Dermis microvascular lymphatic vessel endothelial cell (primary cell): ENCODE data around the gene C1orf56. TPM values are rescaled to one million over a fixed set of nuclear protein-coding genes. Genes with fewer than 3 reads are reported as not detected.

ENCODE experiments used
- DNase-seq, 2 donors: peaks; one replicate each; pipeline versions ENCODE4 v3.0.0 to v3.0.0-alpha.2; 2010; ENCODE audit warnings: low read depth in 2 of 2
- total RNA-seq: library from RNA; depleted of rRNA; stranded (reverse); fragments of >200 nt; gene quantifications from 2 replicates; pipeline ENCODE4 v1.2.1, GENCODE V29; 2014

C1orf56 gene
- total RNA-seq, 1 donor from 2014 or later = 1.0 TPM

DNA sequence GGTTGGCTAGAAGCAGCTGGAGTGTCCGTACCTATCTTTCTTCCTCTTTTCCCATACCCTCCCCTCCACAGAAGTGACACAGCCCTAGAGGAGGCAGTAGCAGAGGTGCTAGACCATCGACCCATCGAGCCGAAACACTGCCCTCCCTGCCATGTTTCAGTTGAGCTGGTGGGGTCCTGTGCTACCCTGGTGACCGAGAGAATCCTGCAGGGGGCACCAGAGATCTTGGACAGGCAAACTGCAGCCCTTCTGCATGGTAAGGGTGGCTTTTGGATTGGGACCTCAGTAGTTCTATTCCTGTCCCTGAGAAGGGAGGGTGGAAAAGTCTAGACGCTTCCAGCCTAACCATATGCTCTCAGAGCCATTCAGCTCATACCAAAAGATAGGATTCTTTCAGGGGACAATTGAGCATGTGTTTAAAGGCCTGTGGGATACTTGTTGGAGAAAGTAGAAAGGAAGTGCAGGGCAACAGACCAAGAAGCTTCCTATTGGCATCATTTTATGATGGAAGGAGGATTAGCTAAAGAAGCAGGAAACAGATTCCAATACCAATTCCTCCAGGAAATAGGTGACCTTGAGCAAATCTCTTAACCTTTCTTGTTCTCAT lies 22.9 kb upstream of the C1orf56 start:
- DNase-seq = peak; percentile 65 to 79

DNA sequence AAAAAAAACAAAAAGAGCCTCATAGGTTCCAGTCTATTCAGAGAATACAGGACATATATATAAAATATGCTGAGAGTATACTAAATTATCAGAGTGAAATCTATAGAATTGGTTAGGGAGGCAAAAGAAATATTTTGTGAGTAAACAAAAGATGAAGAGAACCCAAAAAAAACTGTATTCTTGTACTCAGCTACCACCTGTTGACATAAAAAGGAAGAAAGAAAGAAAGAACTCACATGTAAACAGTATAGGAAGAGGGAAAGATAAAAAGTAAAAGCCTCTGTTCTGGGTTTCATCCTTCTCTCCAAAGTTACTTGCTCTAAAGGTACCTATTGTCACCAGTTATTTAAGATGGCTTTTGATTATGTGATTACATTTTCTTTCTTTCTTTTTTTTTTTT lies 21.1 kb upstream of the C1orf56 start:
- DNase-seq = no peak

DNA sequence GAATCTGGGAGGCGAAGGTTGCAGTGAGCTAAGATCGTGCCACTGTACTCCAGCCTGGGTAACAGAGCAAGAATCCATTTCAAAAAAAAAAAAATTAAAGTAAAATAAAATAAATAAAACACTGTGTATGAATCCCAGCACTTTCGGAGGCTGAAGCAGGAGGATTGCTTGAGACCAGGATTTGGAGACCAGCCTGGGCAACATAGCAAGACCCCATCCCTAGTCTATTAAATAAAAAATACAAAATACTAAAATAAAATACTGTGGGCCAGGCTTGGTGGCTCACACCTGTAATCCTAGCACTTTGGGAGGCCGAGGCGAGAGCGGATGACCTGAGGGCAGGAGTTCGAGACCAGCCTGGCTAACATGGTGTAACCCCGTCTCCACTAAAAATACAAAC lies 15.4 kb upstream of the C1orf56 start:
- DNase-seq = no peak

DNA sequence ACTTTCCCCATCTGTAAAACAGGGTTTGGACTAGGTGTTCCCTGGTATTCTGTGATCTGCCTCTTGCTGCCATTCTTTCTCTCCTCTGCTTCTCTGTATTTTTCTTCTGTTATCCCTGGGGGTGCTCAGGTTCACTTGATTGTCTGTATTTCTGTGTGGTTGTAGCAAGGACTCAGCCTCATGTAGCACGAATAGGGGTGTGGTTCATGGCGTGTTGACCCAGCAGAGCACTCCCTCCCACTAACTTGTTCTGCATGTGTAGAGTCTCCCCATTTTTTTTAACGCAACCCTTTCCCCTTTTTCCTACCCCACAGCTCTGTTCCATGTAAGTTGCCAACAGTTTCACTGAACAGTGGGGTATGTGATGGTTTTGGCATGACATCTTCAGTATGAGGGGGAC lies 12.4 kb upstream of the C1orf56 start:
- no peak for DNase-seq

DNA sequence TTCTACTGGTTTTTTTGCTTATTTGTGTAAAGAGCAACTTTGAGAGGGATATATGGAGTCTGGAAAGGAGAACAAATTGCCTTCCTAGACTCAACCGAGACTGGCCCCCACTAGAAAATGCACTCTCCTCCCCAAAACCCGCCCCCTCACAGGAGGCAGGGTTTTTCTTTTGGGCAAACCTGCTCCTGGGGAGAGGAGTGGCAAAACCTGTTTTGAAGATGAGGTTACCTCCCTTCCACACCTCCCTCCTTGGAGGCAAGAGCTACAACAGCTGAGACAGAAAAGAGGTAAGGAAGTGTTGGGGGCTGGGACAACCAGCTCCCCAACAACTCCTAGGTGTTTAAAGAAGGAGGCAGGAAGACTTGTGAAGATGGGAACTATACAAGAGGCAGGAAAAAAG lies 11.2 kb upstream of the C1orf56 start, which contains the start of gene BNIPL:
Gene BNIPL, plus strand, starts transcription at position 231 of the 400 bp plus-strand sequence. Its CDS starts 140 bp downstream, at position 371.
- no peak for DNase-seq

DNA sequence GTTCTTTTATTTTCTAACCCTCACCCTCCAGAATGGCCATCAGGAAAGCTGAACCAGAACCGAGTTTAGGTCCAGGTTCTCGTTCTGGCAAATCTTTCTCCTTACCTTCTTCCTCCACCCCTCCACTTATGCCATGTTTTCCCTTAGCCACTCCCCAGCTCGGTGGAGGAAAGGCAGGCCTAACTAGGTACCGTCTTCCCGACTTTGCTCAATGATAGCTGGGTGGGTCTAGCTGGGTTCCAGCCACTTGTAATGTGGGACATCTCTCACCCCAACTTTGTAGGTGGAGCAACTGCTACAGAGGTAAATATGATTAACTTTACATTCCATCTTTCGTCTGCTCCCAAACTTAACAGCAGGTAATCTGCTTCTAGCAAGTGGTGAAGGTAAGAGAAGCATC lies 10.5 kb upstream of the C1orf56 start:
- no peak for DNase-seq

DNA sequence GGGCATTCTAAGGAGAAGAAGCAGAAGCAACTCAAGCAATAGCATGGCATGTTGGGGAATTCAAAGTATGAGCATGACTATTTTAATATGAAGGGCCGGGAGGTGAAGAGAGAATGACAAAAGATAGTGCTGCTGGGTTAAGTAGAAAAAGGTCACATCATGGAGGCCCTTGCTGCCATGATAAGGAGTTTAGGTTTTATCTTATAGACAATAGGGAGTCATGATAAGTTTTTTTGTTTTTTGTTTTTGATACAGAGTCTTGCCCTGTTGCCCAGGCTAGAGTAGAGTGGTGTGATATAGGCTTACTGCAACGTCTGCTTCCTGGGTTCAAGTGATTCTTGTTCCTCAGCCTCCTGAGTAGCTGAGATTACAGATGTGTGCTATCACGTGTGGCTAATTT lies 8.0 kb upstream of the C1orf56 start:
- no peak for DNase-seq

DNA sequence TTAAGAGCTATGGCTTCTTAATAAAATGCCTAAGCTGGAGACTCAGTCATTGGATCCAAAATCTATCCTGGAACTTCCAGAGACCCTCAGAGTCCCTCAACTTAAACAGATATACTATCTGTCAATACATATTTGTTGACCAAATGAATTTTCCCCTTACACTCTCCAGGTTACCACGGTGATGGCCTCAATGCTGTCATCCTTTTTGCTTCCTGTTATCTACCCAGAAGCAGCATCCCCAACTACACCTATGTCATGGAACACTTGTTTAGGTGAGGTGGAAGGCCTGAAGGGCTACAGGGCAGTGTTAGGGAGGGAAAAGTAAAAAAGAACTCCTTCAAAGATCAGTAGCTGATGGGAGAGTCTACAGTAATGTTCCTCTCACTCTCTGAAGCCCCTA lies 4.4 kb upstream of the C1orf56 start:
- no peak for DNase-seq

DNA sequence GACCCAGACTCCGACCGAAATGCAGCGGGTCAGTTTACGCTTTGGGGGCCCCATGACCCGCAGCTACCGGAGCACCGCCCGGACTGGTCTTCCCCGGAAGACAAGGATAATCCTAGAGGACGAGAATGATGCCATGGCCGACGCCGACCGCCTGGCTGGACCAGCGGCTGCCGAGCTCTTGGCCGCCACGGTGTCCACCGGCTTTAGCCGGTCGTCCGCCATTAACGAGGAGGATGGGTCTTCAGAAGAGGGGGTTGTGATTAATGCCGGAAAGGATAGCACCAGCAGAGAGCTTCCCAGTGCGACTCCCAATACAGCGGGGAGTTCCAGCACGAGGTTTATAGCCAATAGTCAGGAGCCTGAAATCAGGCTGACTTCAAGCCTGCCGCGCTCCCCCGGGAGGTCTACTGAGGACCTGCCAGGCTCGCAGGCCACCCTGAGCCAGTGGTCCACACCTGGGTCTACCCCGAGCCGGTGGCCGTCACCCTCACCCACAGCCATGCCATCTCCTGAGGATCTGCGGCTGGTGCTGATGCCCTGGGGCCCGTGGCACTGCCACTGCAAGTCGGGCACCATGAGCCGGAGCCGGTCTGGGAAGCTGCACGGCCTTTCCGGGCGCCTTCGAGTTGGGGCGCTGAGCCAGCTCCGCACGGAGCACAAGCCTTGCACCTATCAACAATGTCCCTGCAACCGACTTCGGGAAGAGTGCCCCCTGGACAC lies 534 bp downstream of the C1orf56 start:
- peak in 1 of 2 donors; percentile 76 for DNase-seq

DNA sequence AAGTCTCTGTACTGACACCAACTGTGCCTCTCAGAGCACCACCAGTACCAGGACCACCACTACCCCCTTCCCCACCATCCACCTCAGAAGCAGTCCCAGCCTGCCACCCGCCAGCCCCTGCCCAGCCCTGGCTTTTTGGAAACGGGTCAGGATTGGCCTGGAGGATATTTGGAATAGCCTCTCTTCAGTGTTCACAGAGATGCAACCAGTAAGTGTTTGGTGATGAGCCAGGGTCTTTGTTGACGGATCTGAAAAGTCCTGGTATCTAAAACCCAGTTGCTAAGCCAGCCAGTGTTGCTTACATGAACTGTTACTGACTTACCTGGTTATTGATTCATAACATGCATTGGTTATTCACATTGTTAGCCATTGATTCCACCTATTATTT lies 1.1 kb downstream of the C1orf56 start:
- no peak for DNase-seq

DNA sequence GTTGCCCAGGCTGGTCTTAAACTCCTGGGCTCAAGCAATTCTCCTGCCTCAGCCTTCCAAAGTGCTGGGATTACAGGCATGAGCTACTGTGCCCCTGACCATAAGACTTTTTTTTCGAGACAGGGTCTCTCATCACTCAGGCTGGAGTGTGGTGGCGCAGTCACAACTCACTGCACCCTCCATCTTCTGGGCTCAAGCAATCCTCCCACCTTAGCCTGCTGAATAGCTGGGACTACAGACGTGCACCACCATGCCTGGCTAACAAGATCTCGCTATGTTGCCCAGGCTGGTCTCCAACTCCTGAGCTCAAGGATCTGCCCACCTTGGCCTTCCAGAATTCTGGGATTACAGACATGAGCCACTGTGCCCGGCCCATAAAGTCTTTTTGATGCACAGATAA lies 1.9 kb downstream of the C1orf56 start:
- no peak for DNase-seq

DNA sequence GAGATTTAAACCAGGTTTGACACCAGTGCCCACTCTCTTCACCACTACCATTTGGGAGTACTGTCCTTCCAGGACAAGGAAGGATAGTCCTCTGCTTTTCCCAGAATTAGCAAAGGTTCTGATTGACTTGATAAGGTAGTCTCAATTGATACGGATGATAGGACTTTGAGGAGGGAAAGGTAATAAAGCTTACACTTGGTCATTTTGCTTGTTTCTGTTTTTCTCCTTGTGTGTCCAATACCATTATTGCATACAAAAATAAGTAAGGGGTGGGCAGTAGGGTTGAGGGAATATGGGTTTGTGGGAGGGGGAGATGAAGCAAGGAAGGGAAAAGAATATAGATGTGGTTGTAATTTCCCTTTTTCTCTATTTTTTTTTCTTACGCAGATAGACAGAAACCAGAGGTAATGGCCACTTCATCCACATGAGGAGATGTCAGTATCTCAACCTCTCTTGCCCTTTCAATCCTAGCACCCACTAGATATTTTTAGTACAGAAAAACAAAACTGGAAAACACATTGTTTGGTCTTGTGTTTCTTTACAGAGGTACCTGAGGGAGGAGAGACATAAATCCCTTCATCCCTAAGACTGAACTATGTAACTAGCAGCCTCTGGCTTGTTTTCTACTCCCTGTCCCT lies 2.6 kb downstream of the C1orf56 start:
- no peak for DNase-seq

DNA sequence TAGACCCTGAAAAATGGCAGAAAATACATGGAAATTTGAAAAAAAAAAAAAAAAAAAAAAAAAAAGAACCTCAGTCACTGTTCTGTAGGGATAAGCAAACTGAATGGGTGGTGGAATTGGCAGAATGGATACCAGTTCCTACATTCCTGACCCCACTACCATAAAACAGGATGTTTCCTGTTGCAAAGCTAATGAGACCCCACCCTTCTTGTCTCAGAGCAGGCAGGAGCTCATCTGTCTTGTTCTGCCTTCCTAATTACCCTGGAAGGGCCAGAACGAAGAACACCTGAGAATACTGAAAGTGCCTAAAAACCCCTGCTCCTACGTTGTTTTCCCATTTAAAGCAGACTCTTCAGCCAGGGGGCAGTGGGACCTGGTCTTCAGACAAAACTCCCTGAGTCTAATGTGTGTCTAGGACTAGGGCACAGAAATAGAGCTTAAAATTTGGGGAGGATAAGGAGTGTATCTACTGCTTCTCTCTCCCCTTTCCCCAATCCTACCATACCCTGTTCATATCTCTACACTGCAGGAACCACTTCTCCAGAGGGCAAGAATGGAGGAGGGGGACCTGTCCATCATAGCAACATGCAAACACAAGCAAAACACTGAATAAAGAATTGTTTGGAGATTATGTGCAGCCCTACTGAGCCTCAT lies 3.9 kb downstream of the C1orf56 start:
- DNase-seq = no peak

DNA sequence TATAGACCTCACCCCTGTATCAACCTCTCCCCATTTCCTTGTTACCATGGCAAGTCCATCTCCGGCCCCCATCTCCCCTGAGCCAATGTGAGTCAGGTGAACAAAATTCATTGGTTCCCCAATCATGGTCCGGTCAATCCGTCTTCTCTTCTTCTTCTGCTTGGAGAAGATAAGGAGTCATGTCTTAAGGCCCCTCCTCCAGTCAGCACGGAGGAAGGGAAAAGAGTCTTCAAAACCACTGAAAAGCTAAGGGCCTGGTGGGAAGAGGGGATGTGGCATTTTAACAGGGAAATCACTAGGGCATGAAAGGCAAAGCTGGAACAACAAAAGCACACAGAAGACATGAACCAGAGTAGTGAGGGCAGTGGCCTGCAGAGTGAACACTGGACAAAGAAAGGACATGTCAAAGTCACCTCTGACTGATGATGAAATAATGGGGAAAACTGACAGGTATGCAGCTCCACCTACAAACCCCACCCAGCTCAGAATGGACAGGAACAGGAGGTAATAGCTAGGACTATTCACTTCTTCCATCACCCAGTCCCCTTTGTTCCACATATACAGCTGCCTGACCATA lies 7.5 kb downstream of the C1orf56 start:
- DNase-seq = no peak

DNA sequence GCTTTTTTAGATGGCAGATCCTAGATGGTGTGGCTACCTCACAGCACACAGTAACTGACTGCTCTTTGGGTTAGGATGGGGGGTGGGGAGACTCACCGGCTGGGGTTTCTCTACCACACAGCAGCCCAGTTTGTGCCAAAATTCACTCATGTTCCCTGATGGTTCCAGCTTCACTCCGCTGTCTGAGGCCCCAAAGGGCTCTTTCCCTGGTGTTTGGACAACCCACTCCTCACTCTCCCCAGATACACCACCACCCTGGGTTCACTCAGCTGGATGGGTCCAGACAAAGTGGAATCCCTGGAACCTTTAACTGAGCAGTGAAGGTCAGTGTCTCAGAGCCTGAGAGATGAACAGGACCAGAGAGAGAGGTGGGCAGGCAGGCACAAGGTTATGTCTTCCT lies 8.0 kb downstream of the C1orf56 start:
- no peak for DNase-seq

DNA sequence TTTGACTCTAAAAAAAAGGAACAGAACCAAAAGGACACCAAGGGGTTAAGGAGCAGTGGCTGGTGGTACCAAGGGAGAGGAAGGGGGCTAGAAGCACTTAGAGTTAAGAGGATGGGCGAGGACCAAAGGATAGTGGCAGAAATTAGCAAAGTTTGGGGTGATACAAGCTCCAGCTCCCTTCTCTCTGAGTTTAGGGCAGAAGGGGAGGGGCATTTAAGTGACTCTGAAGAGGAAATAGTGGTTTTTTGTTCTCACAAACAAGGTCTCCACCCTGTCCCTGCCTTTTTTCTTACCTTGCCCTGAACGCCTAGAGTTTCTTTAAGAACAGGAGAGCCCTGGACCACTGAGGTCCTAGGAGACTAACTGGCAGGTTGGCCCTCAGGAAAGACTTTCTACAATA lies 8.6 kb downstream of the C1orf56 start:
- DNase-seq = no peak

DNA sequence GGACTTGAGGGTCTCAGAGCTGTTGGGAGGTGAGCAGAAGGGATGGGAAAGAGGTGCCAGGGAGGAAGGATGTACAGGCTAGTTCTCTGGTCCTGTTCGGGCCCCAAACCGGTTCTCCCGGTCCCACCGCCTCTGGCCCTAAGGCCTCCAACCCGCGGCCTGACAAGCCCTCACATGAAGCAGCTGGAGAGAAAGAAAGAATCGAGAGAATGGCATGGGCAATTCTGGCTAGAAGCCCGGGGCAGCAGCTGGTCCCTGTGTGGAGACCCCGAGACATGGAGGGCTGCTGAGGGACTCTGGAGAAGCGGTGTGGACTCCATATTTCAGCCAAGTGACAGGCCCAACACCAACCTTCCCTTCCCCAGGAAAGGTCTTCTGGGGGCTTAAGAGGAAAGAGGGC lies 11.1 kb downstream of the C1orf56 start:
- peak in 1 of 2 donors; percentile 24 for DNase-seq

DNA sequence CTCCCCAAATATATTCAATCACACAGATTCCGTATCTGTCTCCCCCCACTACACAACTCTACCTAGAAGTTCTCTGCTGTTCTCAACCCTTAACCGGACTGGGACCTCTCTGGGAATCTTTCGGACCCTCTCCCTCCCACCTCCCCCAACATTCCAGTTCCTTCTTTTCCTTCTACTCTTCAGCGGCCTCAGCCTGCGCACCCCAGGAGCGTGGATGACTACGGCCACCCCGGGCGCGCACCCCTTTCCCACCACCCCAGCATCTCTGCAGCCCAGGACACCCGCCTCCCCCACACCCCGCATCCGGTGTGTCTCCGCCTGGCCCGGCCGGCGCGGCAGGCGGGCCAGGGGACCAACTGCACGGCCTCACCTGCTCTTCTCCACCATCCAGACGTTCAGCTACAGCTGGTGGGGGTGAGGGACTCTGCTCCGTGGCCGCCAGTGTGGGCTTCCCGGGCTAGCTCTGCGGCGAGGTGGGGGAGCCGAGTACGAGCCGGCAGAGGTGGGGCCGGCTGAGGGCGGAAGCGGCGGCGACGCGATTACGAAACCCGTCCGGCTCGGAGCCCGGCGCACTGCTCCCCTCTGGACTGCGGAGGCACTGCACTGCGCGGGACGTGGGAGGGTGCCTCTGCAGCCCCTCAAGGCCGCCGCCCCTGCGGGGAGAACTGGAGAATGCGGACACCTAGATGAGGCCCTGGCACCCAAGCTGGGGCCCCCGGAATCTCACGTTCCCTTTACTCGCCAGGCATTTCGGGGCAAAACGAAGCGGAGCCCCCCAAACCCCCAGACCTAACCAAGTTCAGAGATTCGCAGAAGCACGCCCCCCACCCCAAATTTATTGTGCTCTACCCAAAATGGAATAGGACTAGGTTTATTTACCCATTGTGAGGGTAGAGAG lies 11.8 kb downstream of the C1orf56 start, which contains the start of gene CDC42SE1:
Gene CDC42SE1, minus strand, starts transcription at position 514 of the 898 bp plus-strand sequence. CDS start 3,892 bp downstream, outside the sequence.
- DNase-seq = peak; percentile 61 to 88

DNA sequence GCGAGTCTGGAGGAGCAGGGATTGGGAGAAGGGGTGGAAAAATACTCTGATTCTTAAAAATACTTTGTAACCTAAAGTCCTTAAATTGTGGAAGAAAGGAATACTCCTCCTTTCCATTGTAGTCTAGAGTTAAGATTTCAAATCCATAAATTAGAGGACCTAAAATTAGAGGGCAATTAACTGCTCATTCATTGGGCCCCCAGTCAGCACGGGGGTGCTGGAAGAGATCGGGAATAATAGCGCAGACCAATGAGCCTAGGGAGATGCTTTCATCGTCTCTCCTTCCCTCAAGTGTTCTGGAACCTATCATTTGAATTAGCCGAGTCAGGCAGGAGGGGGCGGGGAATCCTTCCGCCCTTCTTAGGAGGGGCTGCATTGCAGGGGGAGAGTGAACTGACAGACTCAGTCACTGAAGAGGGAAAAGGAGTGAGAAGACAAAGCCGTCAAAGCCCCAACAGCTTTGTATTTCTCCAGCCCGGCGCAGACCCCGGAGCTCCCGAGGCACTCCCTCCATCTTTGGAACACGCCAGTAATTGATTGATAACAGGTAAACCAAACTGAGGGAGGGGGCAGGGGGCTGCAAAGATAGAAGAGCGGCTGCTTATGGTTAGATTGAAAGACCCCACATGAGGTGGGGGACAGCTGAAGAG lies 12.6 kb downstream of the C1orf56 start, which contains the start of gene MLLT11:
Gene MLLT11, plus strand, starts transcription at position 391 of the 650 bp plus-strand sequence. CDS start 6,828 bp downstream, outside the sequence.
- peak in 1 of 2 donors; percentile 63 for DNase-seq
